Stimulated activated CD8-positive, alpha-beta memory T cell treated with anti-CD3 and anti-CD28 coated beads, Interleukin-12 subunit alpha, Interleukin-12 subunit beta, amount 100 ng/mL, for 24 hours (primary cell): ENCODE results near the gene GPR18.
A peak's percentile ranks its signal among the peaks of the same experiment; 100 is the strongest.

ENCODE experiments used
- DNase-seq: peaks from one replicate; pipeline ENCODE4 v3.0.0-alpha.2; 2020; ENCODE audit errors: extremely low read depth

Gene GPR18, protein sequence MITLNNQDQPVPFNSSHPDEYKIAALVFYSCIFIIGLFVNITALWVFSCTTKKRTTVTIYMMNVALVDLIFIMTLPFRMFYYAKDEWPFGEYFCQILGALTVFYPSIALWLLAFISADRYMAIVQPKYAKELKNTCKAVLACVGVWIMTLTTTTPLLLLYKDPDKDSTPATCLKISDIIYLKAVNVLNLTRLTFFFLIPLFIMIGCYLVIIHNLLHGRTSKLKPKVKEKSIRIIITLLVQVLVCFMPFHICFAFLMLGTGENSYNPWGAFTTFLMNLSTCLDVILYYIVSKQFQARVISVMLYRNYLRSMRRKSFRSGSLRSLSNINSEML

GRCh38 chr13:99258210-99258860 is at the start of gene GPR18:
Gene GPR18, minus strand, starts transcription at chr13:99258379. Its CDS starts 2,507 bp downstream, at chr13:99255872.
- no peak for DNase-seq

DNA sequence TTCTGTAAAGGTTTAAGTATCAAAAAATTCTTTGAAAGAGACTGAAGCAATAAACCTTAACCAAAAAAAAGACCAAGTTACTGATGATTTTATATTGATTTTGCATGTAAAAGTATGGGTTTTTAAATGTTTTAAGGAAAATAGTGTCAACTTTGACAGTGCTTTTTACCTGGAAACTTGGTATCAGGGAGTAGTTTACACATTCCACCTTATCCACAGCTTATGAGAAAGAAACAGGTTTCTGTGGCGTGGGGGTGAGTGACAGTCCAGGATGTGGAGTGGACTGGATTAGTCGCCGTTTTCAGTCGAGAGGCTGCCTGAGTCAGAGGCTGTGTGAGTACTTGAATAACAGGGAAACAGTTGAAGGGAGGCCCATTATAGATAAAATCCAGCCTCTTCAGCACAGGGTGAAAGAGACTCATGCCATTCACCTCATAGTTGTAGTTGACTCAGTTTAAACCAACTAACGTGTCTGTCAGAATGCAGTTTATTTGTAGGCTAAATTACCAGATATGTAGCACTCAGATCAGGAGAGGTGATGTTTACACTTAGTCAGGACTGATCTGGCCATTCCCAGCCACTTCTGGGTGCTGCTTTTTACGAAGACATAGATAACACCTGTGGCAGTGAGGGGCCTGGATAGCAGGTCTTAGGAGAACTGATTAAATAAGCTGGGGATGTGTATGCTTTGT is 49.6 kb upstream of the GPR18 start:
- DNase-seq, result peak; percentile 61

DNA sequence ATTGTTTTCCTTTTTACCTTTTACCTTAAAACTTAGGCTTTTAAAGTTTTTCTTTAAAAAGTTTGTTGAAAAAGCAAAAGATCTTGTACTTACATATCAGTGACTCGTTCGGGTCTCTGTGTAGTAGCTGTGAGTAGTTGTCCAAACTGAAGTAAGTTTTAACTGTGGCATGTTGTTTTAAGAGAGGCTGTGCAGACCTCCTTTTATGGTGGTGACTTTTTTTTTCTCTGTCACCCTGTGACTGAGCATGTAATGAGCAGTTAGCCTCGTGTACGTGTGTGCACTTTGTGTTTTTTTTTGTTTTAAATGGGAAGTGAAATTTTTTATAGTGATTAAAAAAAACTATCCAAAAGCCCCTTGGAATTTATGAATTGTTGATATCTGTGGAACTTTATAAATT is 49.1 kb upstream of the GPR18 start, which contains the start of gene GPR183:
Gene GPR183, minus strand, starts transcription at position 153 of the 400 bp plus-strand sequence. CDS start 11,254 bp downstream, outside the sequence.
- no peak for DNase-seq

DNA sequence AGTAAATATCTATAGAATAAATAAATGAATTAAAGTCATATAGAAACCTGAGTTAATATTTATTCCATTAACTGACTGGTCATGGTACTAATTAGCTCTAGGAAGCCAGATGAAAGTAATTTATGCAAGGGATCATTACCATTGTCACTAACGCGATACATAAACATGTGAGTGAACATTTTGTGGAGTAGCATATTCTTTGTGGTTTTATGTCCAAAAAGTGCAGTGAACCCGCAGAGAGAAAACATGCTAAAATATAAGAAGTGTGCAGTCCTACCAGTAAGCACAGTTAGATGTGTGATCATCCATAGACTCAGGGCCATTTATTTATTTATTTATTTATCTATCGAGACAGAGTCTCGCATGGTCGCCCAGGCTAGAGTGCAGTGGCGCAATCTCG is 47.4 kb upstream of the GPR18 start:
- DNase-seq, result no peak

DNA sequence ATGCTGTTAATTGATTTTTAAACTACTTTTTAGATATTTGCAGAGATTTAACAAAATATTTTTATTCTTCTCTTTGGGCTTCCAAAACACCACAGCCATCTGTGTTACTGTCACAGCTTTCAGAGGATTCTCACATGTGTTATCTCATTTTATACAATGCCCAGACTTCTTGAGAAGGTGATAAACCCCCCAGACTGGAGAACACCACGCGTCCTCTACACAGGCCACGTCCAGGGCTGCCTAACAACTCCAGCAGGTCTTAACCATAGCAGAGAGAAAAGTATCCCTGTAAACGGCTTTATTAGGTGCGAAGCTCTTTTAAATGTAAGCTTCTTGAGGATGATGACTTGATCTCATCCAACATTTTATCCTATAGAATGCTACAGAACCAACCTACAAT is 47.0 kb upstream of the GPR18 start:
- DNase-seq, result no peak

DNA sequence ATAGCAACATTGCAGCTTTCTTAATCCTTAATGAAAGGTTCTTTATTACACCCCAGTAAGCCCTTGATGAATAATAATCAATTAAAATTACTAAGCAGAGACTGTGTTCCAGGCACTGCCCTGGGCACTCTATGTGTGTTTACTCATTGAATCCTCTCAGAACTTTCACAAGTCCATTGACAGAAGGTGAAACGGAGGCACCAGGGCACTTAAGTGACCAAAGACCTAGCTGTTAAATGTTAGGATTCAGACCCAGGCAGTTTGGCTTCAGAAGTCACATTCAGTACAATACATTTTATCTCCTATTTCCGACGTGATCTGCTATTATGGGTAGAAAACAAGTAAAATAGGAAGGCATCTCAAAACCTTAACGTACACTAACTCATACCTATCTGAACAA is 46.4 kb upstream of the GPR18 start:
- no peak for DNase-seq

GRCh38 chr13:99303863-99304521 is 45.8 kb upstream of the GPR18 start:
- DNase-seq, result no peak

DNA sequence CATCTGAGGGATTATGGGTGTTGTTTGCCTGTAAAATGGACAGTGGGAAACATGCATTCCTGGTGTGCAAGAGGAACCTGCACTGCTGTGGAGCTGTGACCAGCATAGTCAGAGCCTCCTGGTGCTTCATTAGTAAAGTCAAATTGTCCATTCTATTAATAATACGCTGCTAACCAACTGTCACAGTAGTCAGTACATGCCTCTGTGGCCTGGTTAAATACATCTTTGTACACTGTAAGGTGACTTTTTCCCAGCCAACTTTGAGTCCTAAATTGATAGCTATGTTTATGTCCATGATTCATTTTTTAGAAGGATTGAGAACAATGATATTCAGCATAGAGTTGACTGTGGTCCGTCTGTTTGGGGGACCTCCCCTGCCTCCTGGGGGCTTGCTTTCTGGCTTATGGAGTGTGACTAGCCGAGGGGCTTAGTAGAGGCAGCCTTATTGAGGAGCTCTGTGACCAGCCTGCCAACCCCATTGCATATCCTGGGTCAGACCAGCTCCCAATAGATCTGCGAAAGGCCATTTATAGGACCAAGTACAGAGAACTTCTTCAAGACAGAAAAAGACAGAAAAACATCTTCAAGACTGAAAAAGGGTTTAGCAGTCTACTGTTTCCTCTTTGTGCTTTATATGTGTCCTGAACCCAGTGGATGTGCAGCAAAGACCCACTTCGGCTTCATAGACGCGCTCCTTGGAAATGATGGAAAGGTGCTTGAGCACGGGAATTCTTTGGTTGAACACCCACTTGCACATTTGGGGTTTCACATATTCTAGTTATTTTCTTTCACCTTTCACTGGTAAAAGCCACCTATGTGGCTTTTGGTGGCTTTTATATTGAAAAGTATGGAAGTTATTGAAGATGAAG is 44.7 kb upstream of the GPR18 start:
- DNase-seq, result no peak

- no peak for DNase-seq
Measured at GRCh38 chr13:99301913-99302636, 43.9 kb upstream of the GPR18 start.

DNA sequence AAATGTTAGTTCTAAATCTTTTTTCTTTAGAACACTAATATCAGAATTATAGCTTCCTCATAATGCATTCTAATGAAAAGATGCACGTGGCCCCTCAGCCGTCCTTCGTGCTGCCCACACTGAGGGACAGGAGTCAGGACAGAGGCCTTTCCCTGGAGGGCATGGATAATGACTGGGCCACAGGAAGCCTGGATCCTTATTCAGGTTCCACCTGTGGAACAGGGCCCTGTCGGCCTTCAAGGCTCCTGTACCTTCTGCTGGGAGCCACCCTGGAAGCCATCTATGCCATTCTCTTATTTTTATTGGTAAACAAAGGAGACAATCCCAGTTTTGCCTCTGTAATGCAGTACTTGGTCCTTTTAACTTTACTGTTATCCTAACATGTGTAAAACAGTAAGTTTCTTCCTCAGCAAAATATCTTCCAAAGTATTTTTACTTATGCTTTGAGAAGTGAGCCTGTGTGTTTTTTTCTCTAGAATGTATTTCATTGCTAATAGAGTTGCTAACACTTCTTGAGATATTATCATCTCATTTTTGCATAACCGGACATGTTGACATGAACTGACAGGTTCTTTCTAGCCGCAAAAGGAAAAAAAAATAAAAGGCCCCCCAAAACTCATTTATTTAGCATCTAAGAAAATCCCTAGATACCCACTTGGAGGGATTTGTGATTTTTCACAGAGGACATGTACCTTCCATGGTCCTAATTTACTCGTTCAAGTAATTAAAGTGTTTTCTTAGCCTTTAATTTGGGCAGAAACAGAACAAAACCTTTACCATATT is 43.1 kb upstream of the GPR18 start:
- DNase-seq, result no peak

DNA sequence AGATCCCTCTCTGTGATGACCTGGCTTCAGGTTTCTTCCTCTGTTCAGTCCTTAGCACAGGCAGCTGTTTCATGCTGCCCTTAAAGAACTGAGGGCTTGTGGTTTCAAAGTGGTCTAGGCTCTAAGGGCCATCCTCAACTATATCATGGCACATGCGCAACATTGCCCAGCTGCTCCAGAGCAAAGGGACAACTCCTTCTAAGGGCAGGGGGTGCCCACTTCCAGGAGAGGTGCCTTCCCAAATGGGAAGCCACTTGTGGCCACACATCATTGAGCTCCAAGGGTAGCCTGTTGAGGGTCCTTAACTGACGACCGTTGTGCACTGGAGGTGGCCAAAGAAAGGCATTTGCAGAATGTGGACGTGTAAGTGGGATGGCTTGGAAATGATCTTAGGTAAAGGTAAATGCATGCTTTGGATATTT is 41.8 kb upstream of the GPR18 start:
- DNase-seq, result no peak

DNA sequence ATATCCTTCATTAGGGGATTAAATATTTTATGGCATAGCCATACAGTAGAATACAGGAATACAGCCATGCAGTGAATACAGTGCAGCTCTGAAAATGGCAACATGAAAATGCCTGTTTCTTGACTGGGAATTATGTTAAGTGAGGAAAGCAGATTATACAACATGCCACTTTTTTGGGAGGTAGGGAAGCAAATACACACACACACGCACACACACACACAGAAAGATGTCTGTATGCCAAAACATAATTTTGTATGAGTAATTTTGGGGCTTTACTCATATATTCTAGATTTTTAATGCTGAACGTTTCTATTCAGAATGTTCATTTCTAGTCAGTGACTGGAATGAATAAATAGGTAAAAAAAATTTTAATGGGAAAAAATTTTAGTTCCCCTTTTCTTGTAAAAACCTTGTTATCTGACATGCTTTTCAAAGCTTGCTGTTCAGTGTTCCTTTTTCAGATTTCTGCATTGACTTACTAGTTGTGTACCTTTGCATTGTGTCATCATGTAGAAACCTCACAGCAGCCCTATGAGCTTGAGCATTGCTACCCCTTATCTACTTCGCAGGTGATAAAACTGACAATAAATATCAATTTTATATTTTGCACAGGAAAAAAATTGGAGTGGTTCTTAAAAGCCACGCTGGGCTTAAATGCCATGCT is 41.2 kb upstream of the GPR18 start:
- DNase-seq, result no peak

DNA sequence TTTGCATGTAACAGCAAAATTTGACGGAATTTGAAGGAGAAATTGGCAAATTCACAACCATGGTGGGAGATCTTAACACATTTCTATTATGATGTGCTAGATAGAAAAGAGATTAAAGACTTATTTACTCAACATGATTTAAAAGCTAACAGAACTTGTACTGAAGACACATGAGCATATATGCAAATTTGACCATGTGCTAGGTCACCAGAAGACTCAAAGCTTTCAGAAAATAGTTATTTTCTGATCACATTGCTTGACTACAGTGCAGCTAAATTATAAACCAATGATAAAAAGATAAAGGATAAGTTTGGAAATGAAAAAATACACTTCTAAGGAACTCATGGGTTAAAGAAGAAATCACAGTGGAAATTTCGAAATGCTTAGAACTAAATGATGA is 39.9 kb upstream of the GPR18 start:
- no peak for DNase-seq

DNA sequence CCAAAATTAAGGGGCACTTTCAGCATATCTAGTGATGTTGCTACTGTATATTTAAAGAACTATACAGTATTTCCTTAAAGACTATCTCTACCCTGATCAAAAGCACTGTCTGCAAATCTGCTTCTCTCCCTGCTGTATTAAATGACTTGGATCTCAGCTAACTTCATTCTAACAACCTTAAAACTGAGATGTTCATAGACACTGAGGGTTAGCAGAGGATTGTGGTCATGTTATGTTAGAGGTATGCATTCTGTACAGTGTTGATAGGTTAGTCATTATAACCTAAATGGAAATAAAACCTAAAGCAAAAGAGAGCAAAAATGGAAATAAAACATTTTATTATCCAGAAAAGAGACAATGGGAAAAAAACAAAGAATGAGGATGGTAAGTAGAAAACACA is 39.2 kb upstream of the GPR18 start:
- DNase-seq, result no peak

GRCh38 chr13:99296398-99296797 is 38.2 kb upstream of the GPR18 start:
- no peak for DNase-seq

DNA sequence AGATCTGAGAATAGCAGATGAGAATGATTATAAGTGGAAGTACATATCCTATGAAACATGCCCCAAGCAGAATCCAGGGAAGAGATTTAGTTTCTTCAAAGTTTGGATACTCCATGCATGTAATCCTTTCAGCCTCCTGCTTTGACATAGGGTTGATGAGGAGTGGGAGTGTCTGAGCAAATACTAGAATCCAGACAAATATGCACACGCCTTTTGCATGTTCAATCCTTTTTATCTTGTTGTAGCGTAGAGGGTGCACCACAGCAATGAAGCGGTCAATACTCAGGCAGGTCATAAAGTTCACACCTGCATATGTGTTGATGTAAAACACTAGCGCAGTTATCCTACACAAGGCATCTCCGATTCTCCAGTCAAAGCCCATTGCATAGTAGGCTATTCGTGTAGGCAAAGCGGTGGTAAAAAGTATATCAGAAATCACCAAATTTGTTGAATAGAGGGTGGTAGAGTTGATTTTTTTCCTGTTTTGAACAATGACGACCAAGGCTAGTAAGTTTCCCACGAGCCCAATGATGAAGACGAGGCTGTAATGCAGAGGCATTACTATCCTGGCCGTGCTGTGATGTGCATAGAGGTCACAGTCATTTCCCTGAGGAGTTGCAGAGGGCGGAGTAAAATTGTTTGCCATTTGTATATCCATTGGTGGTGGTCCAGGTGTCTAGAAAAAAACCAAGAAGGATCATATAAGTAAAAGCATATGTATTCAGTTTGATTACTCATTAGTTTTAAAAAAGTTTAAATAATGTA is 37.5 kb upstream of the GPR18 start:
- DNase-seq, result no peak

DNA sequence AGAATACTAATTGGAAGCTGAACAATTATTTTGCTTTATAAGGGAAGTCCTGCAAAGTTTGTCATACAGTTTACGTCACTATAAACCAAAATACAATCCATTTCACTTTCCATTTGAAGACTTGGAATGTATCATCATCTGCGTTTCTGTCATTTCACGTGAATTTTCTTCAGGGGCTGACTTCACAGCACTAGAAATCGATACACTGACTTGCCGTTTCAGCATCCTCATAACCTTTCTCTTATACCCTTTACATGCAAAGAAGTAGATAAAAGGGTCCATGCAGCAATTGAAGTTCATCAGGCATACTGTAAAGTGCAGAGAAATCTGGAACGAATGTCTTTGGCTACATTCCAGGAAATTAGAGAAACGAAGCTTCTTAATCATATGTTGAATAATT is 36.8 kb upstream of the GPR18 start:
- no peak for DNase-seq

DNA sequence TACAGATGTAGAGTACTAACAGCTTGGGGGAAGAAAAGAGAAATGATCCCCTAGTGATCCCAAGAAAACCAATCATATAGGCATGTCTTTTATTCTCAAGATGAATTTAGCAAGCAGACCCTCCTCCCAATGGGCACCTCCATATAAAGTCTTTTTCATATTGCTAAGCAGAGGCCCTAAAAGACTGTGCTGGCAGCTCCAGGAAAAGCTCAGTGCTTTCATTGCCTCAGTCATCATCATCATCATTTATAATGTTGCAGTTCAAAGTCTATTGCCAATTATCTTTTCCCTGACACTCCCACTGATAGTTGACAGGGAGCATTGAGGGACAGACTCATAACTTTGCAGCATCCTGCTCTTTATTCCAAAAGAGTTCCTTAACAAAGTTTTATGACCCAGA is 36.0 kb upstream of the GPR18 start:
- no peak for DNase-seq

GRCh38 chr13:99293178-99293577 is 35.0 kb upstream of the GPR18 start:
- DNase-seq, result no peak
